Activated T-cell treated with anti-CD3 and anti-CD28 coated beads for 4 hours (primary cell): ENCODE data around the gene NKAIN1.
A peak's percentile ranks its signal among the peaks of the same experiment; 100 is the strongest.
"Not testable (repeated sequence)": the region's sequence is repeated elsewhere in the genome, so short reads cannot be mapped to it uniquely, and the experiment has no call there.

Source experiments
- DNase-seq: peaks from one replicate; pipeline ENCODE4 v3.0.0-alpha.2; 2020

NKAIN1 gene

DNA sequence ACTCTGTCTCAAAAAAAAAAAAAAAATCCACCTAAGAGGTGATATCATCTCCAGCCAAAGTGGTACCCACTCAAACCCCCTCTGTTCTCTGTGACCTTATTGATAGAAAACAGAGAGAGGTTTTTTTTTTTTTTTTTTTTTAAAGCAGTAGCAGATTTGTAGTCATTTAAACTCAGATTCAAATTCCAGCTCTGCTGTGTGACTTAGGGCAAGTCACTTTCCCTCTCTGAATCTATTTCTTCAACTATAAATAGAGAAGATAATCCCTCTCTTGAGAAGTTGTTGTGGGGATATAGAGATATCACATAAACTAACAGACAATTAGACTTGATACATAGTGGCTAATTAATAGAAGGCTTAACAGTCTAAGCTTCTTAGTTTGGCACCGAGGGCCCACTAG lies 48.4 kb downstream of the NKAIN1 start:
- no peak for DNase-seq

DNA sequence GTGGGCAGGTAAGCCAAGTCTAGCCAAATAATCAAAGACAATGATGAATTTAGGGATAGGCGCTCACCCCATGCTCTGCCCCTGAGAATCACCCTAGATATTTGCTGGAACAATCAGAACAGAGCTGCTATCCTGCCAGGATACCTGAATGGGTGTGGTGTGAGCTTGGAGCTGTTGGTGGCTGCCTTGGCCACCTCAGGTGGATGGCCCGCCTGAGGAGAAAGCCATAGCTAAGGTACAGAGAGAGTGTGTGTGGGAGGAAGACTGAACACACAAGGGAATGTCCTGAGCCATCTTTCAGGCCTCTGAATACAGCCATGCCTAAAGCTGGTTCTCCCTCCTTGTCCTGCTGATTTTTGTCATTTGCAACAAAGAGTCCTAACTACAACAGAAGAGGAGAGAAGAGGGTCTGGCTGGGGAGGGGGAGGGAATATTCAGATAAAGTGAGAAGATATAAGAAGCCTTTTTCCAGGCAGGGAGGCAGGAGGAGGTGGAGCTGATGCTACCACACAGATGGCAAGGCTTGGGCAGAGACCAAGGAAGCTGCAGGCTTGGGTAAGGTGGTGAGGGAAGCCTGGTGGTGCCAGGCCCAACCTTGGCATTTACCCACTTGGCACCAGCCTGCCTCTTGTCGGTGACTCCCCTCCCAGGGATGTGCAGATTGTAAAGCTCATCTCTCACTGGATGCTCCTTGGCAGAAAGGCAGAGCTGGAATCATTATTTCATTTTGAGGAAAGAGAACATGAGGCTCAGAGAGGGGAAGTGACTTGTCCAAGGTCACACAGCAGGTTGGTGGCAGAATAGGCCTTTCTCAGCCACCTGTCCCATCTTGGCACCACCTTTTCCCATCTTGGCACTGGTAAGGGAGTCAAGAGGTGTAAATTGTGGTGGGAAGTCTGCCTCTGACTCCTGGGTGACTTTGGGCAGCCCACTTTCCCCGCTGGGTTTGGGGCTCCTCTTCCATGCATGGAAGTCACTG lies 49.7 kb downstream of the NKAIN1 start:
- DNase-seq = no peak

DNA sequence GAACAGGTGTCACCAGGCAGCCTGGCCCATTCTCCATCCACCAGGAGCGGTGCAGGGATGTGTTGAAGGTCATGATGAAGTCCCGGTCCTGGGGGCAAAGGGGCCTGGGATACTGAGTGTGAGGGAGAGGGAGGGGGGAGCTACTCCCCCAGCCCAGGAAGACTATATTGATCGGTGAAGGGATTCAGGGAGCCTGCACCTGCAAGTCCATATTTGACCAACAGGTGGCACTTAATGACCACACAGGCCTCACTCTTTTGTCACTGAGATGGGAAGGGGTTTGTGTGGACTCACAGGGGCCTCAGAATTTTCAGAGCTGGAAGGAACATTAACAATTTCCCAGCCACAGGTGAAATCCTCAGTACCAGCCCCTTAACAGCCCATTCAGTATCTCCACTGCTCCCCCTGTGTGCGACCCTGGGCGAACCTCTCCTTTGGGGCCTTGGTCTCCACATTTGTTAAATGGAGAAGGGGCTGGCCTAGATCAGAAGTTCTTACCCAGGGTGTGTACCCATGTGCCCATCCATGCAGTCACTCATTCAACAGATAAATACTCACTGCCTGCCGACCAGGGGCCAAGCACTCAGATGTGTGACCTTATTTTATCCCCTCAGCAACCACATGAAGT lies 55.6 kb downstream of the NKAIN1 start:
- no peak for DNase-seq

DNA sequence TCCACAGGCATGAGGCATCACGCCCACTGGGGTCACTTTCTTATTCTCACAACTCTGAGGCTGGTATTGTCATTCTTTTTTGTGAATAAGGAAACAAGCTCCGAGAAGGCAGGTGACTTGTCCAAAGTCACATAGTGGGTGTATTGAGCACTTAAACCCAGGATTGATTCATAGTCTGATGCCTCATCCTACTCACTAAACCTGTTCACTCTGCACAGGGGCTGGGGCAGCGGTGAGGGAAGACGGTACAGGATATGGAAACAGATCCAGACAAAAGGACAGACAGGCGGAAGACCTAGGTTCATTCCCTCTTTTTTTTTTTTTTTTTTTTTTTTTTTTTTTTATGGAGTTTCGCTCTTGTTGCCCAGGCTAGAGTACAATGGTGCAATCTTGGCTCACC lies 56.6 kb downstream of the NKAIN1 start:
- DNase-seq = no peak

DNA sequence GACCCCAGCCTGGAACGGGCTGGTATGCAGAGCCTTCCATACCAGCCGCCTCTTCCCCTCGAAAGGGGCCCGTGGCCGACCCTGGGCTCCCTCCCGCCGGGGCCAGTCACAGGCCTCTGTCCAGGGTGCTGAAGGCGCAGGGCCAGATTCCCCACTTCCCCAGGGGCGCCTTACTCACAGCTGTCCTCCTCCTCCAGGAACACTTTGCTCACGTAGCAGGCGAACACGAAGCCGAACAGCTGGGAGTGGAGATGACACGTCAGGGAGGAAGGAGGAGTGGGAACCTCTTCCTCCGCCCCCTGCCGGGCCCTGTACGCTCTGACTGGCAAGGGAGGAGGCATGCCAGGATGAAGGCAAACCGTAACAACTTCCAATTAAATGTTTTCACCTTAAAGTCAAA lies 57.3 kb downstream of the NKAIN1 start:
- DNase-seq = peak; percentile 12

DNA sequence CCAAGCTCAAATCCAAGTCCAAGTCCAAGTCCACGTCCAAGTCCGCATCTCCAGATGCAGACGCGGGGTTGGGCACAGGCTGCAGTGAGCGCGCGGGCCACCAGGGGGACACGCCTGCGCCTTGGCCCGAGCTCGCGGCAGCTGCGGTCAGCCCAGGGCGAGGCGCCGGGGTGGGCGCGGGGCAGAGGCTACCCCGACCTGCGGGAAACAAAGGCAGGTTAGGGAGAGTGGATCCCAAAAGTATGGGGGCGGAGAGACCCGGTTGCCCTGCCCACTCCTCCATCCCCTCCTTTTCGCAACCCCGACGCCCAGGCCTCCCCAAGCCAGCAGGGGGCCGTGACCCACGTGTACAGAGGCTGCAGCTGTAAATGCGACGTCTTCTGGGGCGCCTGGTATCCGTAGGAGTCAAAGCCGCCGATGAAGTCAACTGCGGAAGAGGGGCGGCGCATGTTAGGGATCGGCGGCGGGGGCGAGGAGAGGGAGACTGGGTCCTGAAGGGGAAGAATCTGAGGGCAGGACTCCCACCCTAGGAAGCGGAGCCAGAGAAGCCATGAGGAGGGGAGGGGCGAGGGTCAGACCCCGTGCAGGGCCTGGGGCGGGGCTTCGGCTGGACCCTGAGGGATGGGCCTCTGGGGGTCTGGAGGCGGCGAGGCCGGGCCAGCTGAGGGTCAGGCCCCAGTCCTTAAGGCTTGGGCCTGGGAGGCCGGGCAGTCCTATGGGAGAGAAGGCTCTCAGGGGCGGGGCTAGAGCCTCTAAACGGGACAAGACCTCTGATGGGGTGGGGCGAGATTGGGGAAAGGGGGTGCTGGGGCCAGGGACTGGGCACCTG lies 58.0 kb downstream of the NKAIN1 start:
- peak; percentile 4 for DNase-seq

DNA sequence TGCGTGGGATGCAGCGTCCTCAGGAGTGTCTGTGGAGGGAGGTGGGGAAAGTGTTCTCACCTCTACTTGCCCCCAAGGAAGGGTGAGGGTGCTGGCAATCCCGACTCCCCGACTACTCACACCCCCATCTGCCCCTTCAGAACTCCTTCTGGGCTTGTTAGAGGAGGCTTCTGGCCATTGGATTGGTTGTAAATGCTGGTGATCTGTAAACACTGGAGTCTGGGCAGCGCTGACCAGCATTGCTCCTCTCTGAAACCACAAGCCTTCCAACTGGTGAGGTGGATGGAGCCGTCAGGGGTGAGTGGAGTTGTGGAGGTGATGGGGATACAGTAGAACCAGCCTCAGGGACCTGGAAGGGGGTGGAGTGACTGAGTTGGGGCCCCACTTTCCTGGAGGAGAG lies 59.3 kb downstream of the NKAIN1 start:
- DNase-seq = no peak

DNA sequence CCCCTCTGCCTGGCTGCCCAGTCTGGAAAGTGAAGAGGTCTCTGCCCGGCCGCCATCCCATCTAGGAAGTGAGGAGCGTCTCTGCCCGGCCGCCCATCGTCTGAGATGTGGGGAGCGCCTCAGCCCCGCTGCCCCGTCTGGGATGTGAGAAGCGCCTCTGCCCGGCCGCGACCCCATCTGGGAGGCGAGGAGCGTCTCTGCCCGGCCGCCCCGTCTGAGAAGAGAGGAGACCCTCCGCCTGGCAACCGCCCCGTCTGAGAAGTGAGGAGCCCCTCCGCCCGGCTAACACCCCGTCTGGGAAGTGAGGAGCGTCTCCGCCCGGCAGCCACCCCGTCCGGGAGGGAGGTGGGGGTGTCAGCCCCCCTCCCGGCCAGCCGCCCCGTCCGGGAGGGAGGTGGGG lies 63.4 kb downstream of the NKAIN1 start:
- DNase-seq = not testable (repeated sequence)

DNA sequence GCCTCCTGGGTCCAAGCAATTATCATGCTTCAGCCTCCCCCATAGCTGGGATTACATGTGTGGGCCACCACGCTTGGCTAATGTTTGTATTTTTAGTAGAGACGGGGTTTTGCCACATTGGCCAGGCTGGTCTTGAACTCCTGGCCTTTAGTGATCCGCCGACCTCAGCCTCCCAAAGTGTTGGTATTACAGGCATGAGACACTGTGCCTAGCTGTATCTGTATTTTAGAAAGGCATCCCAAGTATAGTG lies 69.3 kb downstream of the NKAIN1 start:
- no peak for DNase-seq

DNA sequence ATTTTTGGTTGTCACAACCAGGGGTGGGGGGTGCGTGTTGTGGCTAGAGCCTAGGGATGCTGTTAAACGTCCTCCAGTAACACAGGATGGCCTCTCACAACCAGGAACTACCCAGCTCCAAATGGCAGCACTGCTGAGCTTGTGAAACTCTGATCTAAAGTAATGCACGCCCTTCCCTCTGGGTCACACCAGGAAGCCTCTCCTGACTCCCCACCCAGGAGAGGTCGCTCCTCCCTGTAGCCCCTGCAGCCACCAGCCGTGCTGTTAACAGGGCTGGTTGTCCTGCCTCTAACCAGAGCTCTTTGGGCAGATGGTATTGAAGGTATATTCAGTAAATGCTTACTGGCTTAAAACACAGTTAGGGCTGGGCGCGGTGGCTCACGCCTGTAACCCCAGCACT lies 73.2 kb downstream of the NKAIN1 start:
- no peak for DNase-seq

DNA sequence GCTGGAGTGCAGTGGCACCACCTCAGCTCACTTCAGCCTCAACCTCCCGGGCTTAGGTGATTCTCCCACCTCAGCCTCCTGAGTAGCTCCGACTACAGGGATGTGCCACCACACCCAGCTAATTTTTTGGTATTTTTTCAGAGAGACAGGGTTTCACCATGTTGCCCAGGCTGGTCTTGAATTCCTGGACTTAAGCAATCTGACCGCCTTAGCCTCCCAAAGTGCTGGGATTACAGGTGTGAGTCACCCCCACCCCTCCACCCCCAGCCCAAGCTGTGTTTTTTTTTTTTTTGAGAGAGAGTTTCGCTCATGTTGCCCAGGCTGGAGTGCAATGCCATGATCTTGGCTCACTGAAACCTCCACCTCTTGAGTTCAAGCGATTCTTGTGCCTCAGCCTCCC lies 75.4 kb downstream of the NKAIN1 start:
- no peak for DNase-seq

DNA sequence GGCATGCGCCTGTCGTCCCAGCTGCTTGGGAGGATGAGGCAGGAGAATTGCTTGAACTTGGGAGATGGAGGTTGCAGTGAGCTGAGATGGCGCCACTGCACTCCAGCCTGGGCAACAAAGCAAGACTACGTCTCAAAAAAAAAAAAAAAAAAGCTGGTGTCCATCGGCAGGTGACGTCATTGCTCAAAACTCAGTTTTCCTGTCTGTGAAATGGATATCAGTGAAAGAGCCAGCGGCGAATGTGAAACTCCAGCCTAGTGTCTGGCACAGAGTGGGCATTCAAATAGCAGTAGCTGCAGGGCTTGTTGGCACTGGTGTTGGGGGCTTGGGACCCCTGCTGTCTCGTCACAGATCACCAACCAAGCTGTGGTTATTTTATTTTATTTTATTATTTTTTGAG lies 75.8 kb downstream of the NKAIN1 start:
- no peak for DNase-seq

DNA sequence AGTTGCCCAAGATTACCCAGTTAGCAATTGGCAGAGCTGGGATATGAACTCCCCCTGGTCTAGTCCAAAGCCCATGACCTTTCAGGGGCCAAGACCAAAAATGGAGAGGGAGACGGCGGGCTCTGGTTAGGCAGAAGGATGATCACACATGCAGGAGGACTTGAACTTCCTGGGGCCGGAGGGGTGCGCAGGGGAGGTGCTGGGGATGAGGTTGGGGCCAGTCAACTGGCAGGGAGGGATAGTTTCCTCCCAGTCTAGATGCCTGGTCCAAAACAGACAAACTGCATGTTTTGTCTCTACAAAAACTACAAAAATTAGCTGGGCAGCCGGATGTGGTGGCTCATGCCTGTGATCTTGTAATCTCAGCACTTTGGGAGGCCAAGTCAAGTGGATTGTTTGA lies 78.1 kb downstream of the NKAIN1 start:
- DNase-seq = no peak

DNA sequence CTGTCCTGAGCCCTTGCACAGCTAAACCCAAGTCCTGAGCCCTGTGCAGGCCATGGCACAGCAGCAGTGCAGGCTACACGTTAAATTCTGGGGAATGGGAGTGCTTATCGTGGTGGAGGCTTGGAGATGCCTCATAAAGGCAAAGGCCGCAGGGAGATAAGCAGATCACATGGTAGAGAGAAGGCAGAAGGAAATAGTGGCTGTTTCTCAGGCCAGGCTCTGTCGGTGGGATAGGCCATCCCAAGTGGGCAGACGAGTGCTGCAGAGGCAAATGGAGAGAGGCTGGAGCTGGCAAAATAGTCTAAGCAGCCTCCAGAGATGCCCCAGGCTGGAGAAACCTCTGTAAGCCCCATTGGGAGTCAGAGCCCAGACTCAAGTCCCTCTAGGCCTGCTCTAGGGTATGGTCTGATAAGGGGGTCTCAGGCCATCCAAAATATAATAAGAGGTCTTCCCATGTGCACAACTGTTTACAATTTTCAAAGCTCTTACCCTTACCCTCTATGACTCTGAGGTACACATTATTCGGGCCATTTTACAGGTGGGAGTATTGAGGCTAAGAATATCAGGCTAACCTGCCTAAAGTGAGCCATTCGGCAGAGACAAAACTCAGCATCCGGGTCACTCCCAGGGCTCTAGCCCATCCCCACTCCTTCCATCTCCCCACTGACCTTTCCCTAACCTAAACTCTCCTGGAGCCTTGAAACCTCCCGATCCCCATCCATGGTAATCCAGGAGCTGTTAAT lies 79.6 kb downstream of the NKAIN1 start:
- DNase-seq = no peak

DNA sequence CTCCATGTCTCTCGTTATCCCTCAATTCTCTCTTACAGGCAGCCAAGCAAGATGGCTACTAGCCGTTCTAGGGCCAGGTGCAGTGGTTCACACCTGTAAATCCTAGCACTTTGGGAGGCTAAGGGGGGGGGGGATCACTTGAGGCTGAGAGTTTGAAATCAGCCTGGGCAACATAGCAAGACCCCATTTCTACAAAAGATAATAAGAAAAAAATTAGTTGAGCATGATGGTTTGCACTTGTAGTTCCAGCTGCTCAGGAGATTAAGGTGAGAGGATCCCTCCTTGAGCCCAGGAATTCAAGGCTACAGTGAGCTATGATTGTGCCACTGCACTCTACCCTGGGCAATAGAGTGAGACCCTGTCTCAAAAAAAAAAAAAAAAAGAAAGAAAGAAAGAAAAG lies 80.4 kb downstream of the NKAIN1 start:
- no peak for DNase-seq

DNA sequence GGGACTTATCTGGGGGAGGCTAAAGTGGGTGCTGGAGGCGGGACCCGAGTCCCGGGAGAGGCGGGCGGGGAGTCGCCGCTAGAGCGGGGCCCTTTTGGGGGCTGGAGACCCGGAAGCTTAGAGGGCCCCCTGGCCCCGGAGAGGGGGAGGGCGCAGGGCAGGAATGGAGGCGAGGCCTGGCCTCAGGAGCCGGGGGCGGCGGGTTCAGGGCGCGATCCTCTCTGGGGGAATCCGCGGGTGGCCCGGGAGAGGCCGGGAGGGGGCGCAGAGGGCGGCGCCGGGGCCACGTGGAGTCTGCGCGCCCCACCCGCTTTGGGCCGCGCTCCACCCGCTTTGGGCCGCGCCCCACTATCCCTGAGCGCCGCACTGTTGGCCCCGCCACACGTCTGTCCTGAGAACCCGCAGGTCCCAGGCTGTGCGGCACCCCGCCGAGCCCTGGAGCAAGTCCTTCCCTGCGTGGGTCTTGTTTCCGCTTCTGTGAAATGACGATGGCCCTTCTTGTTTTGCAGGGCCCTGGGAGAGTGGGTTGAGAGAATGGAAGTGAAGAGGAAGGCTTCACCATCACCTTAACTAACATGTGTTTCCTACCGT lies 84.4 kb downstream of the NKAIN1 start:
- DNase-seq = peak; percentile 50

DNA sequence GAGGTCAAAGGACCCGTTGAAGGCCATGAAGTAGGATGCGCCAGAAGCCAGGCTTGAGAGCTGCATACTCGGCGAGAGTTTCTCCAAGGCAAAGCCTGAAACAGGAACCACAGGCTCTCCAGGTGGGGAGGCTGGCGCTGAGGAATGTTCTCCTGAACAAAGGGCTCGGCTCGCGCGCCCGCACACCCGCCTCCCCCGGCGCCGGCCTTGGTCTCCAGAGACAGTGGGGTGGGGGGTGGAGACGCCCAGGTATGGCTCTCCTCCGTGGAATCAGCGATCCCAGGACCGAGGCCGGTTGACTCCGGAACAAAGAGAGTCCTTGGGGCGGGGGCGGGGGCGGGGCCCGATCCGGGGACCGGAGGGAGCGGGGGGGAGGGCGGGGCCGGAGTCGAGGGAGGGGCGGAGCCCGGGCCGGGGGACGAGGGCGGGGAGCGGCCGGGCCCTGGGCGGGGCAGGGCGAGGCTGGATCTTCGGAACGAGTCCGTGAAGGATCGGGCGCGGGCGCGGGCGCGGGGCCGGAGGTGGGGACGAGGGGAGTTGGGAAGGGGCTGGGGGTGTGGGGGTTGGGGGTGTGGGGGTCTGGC lies 85.0 kb downstream of the NKAIN1 start:
- DNase-seq = peak; percentile 65

DNA sequence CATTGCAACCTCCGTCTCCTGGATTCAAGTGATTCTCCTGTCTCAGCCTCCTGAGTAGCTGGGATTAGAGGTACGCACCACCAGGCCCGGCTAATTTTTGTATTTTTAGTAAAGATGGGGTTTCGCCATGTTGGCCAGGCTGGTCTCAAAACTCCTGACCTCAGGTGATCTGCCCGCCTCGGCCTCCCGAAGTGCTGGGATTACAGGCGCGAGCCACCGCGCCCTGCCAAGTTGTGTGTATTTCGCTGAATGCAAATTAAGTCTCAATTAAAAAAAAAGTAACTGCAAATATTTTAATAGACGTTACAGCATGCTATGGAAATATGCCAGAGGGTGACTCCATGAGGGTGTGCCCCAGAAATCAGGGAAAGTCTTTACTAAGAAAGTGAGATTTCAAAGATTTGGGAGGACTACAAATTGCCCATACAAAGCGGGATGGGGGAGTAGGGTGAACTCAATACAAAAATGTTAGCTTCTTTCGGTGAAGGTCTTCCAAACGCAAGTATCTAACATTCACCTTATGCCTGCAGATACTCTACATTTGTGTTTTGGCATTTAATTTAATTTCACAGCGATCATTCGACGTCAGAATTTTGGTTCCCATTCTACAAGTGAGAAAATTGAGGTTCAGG lies 85.6 kb downstream of the NKAIN1 start:
- DNase-seq = no peak

DNA sequence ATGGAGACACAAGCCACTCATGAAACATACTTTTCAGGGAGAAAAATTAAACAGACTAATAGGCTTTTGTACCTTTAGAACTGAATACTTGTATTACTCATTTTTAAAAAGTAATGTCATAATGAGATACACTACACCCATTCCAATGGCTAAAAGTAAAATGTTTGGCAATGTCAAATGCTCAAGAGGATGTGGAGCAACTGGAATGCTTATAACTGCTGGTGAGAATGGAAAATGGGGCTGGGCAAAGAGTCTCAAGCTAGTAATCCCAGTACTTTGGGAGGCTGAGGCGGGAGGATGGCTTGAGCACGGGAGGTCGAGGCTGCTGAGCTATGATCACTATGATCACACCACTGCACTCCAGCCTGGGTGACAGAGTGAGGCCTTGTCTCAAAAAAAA lies 86.3 kb downstream of the NKAIN1 start:
- DNase-seq = no peak

DNA sequence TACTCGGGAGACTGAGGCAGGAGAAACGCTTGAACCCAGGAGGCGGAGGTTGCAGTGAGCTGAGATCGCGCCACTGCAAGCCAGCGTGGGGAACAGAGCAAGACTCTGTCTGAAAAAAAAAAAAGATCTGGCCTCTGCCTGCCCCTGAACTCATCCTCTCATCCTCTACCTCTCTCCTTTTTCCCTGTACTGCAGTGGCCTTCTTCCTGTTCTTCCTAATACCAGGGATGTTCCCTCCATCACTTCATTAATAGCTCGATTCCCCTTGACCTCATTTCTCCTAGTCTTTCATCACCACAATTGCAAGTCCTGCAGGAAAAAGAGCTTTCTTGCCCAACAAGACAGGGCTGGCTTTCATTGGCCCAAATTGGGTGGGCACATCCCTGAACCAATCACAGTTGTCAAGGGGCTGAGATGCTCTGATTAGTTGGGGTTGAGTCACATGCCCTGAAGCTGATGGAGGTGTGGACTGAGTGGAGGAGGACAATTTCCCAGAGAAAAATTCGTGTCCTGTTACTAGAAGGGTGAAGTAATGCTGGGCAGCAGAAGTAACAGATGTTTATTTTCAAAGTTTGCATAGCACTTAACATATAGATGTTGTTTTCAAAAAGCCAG lies 87.4 kb downstream of the NKAIN1 start:
- DNase-seq = no peak

DNA sequence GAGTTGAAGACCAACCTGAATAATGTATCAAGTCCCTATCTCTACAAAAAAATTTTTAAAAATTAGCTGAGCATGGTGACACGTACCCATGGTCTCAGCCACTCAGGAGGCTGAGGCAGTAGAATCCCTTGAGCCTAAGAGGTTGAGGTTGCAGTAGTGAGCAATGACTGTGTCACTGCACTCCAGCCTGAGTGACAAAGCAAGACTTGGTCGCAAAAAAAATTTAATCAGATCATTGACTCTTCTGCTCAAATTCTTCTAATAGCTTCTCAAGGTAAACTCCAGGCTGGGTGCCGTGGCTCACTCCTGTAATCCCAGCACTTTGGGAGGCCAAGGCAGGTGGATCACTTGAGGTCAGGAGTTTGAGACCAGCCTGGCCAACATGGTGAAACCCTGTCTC lies 88.3 kb downstream of the NKAIN1 start:
- no peak for DNase-seq
